B cell (primary cell): Measurements from ENCODE around the gene SNX24. TPM values are rescaled to one million over a fixed set of nuclear protein-coding genes. Genes with fewer than 3 reads are reported as not detected.

Source experiments
- ATAC-seq: fragments of 200-7000 bp; cut with Tn5 transposase; one replicate; pipeline ENCODE4 v1.10.0; 2021; ENCODE audit warnings: low read depth, mild to moderate bottlenecking, moderate number of reproducible peaks, moderate library complexity
- CTCF ChIA-PET: fragments of 350-600 bp; sonication (Branson Sonifier 250); formaldehyde crosslinking; loops from one replicate; lab custom pipeline; 2021; ENCODE audit warnings: antibody characterized with exemption, inconsistent platforms; lab: Charles Lee
- POLR2A ChIA-PET: fragments of 350-600 bp; sonication (Branson Sonifier 250); formaldehyde crosslinking; loops from one replicate; lab custom pipeline; 2021; ENCODE audit warnings: antibody characterized with exemption; lab: Charles Lee
- DNase-seq: peaks from one replicate; pipeline ENCODE4 v3.0.0; 2013
- H2AFZ ChIP-seq: 2 replicates; pipeline ENCODE4 v1.6.1; 2012; ENCODE audit warnings: mild to moderate bottlenecking, low read depth, low read length; ENCODE audit not compliant: insufficient read depth, poor library complexity, severe bottlenecking
- H3K27ac ChIP-seq, 2 donors: 1 replicate in 1 of 2; 2 replicates in 1 of 2; pipeline ENCODE4 v1.5.1; 2012 to 2013; ENCODE audit warnings: low read length in 2 of 2, mild to moderate bottlenecking in 2 of 2, moderate library complexity in 1 of 2
- H3K27me3 ChIP-seq, 4 experiments: fragments of 200-600 bp in 1 of 4; sonication (generic) in 1 of 4; replicated peaks in 1 of 4; 1 replicate in 2 of 4; 2 replicates in 2 of 4; pipeline versions ENCODE4 v1.6.1 to v1.7.0; 2013 to 2016; ENCODE audit warnings: low read length in 3 of 4, mild to moderate bottlenecking in 2 of 4, mixed read lengths in 1 of 4, moderate library complexity in 1 of 4; ENCODE audit not compliant: insufficient read depth in 4 of 4, control insufficient read depth in 3 of 4; ENCODE audit errors: control extremely low read depth in 1 of 4
- H3K36me3 ChIP-seq, 2 experiments: replicated peaks in 1 of 2; 1 replicate in 1 of 2; 2 replicates in 1 of 2; pipeline versions ENCODE4 v1.6.1 to v1.7.1; 2013; ENCODE audit warnings: low read length in 1 of 2; ENCODE audit not compliant: insufficient read depth in 2 of 2, control insufficient read depth in 1 of 2; ENCODE audit errors: control extremely low read depth in 1 of 2, extremely low read depth in 1 of 2
- H3K4me1 ChIP-seq, 2 donors: fragments of 200-600 bp in 1 of 2; sonication (generic) in 1 of 2; 1 replicate in 1 of 2; 2 replicates in 1 of 2; pipeline versions ENCODE4 v1.5.1 to v1.6.1; 2013 to 2017; ENCODE audit warnings: low read length in 2 of 2; ENCODE audit not compliant: control insufficient read depth in 2 of 2, insufficient read depth in 2 of 2
- H3K4me2 ChIP-seq: replicated peaks from 2 replicates; pipeline ENCODE3; 2012; ENCODE audit warnings: mild to moderate bottlenecking, low read depth, low read length; ENCODE audit not compliant: poor library complexity, severe bottlenecking
- H3K4me3 ChIP-seq, 5 experiments: fragments of 200-600 bp in 1 of 5; sonication (generic) in 1 of 5; 1 replicate in 3 of 5; 2 replicates in 2 of 5; pipeline versions ENCODE4 v1.5.1 to v1.7.0; 2011 to 2016; ENCODE audit warnings: low read length in 4 of 5, mild to moderate bottlenecking in 4 of 5, low read depth in 2 of 5, control low read depth in 1 of 5, moderate library complexity in 1 of 5; ENCODE audit not compliant: insufficient read depth in 1 of 5; ENCODE audit errors: control extremely low read depth in 1 of 5, extremely low read depth in 1 of 5
- H3K79me2 ChIP-seq: fragments of 200-600 bp; sonication (generic); one replicate; pipeline ENCODE4 v1.6.0; 2016; ENCODE audit warnings: low read length; ENCODE audit not compliant: control insufficient read depth, insufficient read depth
- H3K9ac ChIP-seq: fragments of 200-600 bp; sonication (generic); 2 replicates; pipeline ENCODE4 v1.6.1; 2017; ENCODE audit warnings: mild to moderate bottlenecking, low read length, moderate library complexity
- H3K9me3 ChIP-seq, 3 donors: one replicate each; pipeline versions ENCODE4 v1.6.1 to v1.7.1; 2013; ENCODE audit warnings: low read length in 2 of 3; ENCODE audit not compliant: control insufficient read depth in 2 of 3, insufficient read depth in 1 of 3; ENCODE audit errors: control extremely low read depth in 1 of 3
- H4K20me1 ChIP-seq: 2 replicates; pipeline ENCODE4 v1.6.0; 2012; ENCODE audit warnings: mild to moderate bottlenecking, low read length; ENCODE audit not compliant: insufficient read depth, control insufficient read depth, poor library complexity, severe bottlenecking
- H3K27ac Mint-ChIP-seq: one replicate; pipeline ENCODE4 v1.8.0; 2021; ENCODE audit warnings: mixed read lengths
- H3K27me3 Mint-ChIP-seq: one replicate; pipeline ENCODE4 v1.8.0; 2021; ENCODE audit warnings: mixed read lengths
- H3K4me1 Mint-ChIP-seq: one replicate; pipeline ENCODE4 v1.8.0; 2021; ENCODE audit warnings: mixed read lengths
- H3K4me3 Mint-ChIP-seq: one replicate; pipeline ENCODE4 v1.8.0; 2021; ENCODE audit warnings: mixed read lengths
- H3K9me3 Mint-ChIP-seq: one replicate; pipeline ENCODE4 v1.8.0; 2022; ENCODE audit warnings: mixed read lengths; ENCODE audit not compliant: insufficient read depth
- CTCF ChIP-seq: fragments of 200-600 bp; IDR thresholded peaks from one replicate; pipeline ENCODE4 v1.8.0; 2022; ENCODE audit warnings: antibody characterized with exemption, mild to moderate bottlenecking
- EZH2 ChIP-seq: IDR thresholded peaks from 2 replicates; pipeline ENCODE4 v1.6.1; 2012; ENCODE audit warnings: borderline replicate concordance, low read depth, mild to moderate bottlenecking, moderate library complexity, low read length; ENCODE audit not compliant: insufficient read depth, poor library complexity, severe bottlenecking
- WGBS: methylation state at CpG from one replicate; pipeline ENCODE4 v1.1.5; 2013; ENCODE audit warnings: missing lambda C conversion rate; ENCODE audit not compliant: insufficient coverage; 5-methylcytosine and 5-hydroxymethylcytosine counted together
- intact Hi-C: fragments of 100-400 bp; cut with micrococcal nuclease; formaldehyde crosslinking; loops from one replicate; pipeline ENCODE4 v1.10.0; 2022
- polyA plus RNA-seq: library from polyadenylated mRNA; depleted of rRNA; stranded (reverse); fragments of >200 nt; gene quantifications from 2 replicates; pipeline ENCODE4 v1.2.3, GENCODE V29; 2012
- total RNA-seq, 2 donors: library from RNA; stranded (reverse); fragments of 120-200 nt in 1 of 2; gene quantifications; 1 replicate in 1 of 2; 2 replicates in 1 of 2; pipeline versions ENCODE4 v1.2.3 to v1.2.4, GENCODE V29; 2013 to 2022

SNX24 gene
- total and polyA plus RNA-seq, 2 donors (not counting 1 experiment from before 2014, with no cell fraction given): 1.1 to 9.3 TPM

- peak within 1 kb of the TSS; percentile 97 for H3K4me2 ChIP-seq
- peak within 1 kb of the TSS; percentile 11 to 69 (median 53) for H3K4me3 ChIP-seq
- DNase-seq (peak; percentile 51), ATAC-seq (peak; percentile 26)
- H3K36me3 ChIP-seq: no peaks in the 10 kb centered on the region
- Mint-ChIP-seq H3K27me3 (peaks cover 61% of the 10 kb centered on the region), H3K27ac (no peak within 1 kb of the TSS), H3K4me1 (peaks cover 12% of the 10 kb centered on the region), H3K9me3 (no peaks in the 10 kb centered on the region), H3K4me3 (peak within 1 kb of the TSS; percentile 91)
- no peaks in the 10 kb centered on the region for H3K79me2 ChIP-seq
- H2AFZ ChIP-seq: peak within 1 kb of the TSS; percentile 77
- peaks cover 19 to 22% of the 10 kb centered on the region in 2 donors for H3K4me1 ChIP-seq
- no peaks in the 10 kb centered on the region for H4K20me1 ChIP-seq
- TF ChIP-seq EZH2: no peak
- TF ChIP-seq CTCF: no peak
- CTCF ChIA-PET: no interaction called here
- H3K9me3 ChIP-seq: peaks cover 0 to 13% (median 0%) of the 10 kb centered on the region in 3 donors
- intact Hi-C loops: no loop called here
- 1% methylated on average over 84 of the region's 84 CpGs for WGBS
- POLR2A ChIA-PET: no interaction called here
- H3K9ac ChIP-seq: peak within 1 kb of the TSS; percentile 69
- peaks cover 2 to 64% (median 46%) of the 10 kb centered on the region in 4 experiments for H3K27me3 ChIP-seq
- no peak within 1 kb of the TSS for H3K27ac ChIP-seq
These were observed 191.1 kb downstream of the SNX24 start, which contains the start of gene PPIC for GRCh38 chr5:123036391-123037103. TSS of gene PPIC (minus strand) at chr5:123036725. CDS start at chr5:123036625, 100 bp downstream.

- Mint-ChIP-seq H3K4me3 (peak overlapping the region; percentile 72), H3K4me1 (peaks cover 12% of the 10 kb centered on the region), H3K27ac (no peak overlapping the region), H3K27me3 (peaks cover 56% of the 10 kb centered on the region), H3K9me3 (no peaks in the 10 kb centered on the region)
- H3K9ac ChIP-seq: peak overlapping the region; percentile 69
- H3K27ac ChIP-seq: no peak overlapping the region
- peak overlapping the region; percentile 77 for H2AFZ ChIP-seq
- peaks cover 2 to 62% (median 47%) of the 10 kb centered on the region in 4 experiments for H3K27me3 ChIP-seq
- ATAC-seq (no peak), DNase-seq (no peak)
- POLR2A ChIA-PET: no interaction called here
- peak overlapping the region; percentile 97 for H3K4me2 ChIP-seq
- H3K4me3 ChIP-seq: peak overlapping the region in 3 of 5 experiments; percentile 53 to 69 (median 62)
- intact Hi-C loops: no loop called here
- 2% methylated on average over 10 of the region's 11 CpGs for WGBS
- TF ChIP-seq EZH2 (no peak), CTCF (no peak)
- CTCF ChIA-PET: no interaction called here
- H3K4me1 ChIP-seq: peaks cover 19 to 22% of the 10 kb centered on the region in 2 donors
- no peaks in the 10 kb centered on the region for H3K36me3 ChIP-seq
- peaks cover 0 to 13% (median 0%) of the 10 kb centered on the region in 3 donors for H3K9me3 ChIP-seq
- no peaks in the 10 kb centered on the region for H3K79me2 ChIP-seq
- H4K20me1 ChIP-seq: no peaks in the 10 kb centered on the region
These were observed 191.6 kb downstream of the SNX24 start for GRCh38 chr5:123037104-123037418.
